Measurements from ENCODE around the gene TBCA. TPM values are rescaled to one million over a fixed set of nuclear protein-coding genes. Genes with fewer than 3 reads are reported as not detected.

The TBCA gene
- total RNA-seq, 1 donor from 2014 or later = 286 TPM

DNA sequence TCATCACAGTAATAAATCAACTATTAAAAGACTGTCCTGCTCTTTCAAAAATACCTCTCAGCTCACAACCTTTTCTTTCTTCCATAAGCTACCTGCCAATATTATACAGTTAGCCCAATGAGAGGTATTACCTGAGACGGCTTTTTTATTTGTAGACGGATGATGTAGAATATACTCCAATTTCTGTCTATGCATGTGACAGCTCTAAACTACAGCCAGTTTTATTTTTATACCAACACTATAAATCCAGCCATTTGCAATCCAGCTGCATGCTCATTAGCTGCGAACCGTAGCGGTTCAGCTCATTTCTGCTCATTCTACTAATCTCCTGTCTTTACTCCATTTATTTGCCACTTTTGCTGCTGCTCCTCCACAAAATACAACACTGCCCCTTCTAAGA, 51.2 kb downstream of the TBCA start:
- H3K27me3 Mint-ChIP-seq (ENCODE audit: low read depth) = no peaks in the 10 kb centered on the region
- no peaks in the 10 kb centered on the region for H3K36me3 Mint-ChIP-seq (ENCODE audit: low read depth)
- H3K27ac Mint-ChIP-seq (ENCODE audit: unreplicated experiment) = no peak overlapping the region
- no peak for DNase-seq (ENCODE audit: low read depth, low spot score)
- H3K4me1 Mint-ChIP-seq = peaks cover 8% of the 10 kb centered on the region
- H3K4me3 Mint-ChIP-seq = no peak overlapping the region
- TF ChIP-seq, protein P1, sequence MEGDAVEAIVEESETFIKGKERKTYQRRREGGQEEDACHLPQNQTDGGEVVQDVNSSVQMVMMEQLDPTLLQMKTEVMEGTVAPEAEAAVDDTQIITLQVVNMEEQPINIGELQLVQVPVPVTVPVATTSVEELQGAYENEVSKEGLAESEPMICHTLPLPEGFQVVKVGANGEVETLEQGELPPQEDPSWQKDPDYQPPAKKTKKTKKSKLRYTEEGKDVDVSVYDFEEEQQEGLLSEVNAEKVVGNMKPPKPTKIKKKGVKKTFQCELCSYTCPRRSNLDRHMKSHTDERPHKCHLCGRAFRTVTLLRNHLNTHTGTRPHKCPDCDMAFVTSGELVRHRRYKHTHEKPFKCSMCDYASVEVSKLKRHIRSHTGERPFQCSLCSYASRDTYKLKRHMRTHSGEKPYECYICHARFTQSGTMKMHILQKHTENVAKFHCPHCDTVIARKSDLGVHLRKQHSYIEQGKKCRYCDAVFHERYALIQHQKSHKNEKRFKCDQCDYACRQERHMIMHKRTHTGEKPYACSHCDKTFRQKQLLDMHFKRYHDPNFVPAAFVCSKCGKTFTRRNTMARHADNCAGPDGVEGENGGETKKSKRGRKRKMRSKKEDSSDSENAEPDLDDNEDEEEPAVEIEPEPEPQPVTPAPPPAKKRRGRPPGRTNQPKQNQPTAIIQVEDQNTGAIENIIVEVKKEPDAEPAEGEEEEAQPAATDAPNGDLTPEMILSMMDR (conservative IDR thresholded peaks at IDR 0.05) = no peak
- H3K9me3 Mint-ChIP-seq = no peaks in the 10 kb centered on the region

DNA sequence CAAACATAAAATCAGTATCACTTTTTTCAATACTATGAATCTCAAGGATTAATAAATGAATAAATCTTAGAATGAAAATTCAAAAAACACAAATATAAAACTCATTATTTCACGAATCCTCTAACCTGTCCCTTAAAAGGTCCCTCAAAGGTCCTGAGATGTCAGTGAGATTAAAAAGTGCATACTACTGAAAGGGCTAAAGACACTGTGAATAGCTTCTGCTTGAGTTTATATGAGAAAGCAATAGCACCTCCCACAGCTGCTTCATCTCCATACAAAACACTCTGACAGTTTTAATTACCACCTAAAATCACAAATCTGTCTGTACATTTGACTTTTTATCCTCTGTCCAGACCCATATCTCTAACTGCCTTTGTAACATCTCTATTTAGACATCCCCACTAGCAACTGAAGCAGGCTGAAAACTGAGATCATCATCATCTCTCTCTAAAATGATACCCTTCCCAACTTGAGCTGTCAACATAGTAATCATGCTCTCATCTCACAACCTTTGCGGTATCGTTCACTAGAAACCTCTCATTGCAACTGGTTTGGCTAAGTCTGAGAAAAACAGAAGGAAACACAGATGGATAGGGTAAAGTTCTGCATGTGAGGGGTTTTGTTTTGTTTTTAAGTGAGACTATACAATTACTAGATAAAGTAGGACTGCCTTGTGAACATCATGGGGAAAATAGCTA, 56.3 kb downstream of the TBCA start:
- no peak for DNase-seq (ENCODE audit: low read depth, low spot score)
- H3K36me3 Mint-ChIP-seq (ENCODE audit: low read depth) = peaks cover 3% of the 10 kb centered on the region
- H3K4me1 Mint-ChIP-seq = peaks cover 21% of the 10 kb centered on the region
- TF ChIP-seq, protein P1 (conservative IDR thresholded peaks at IDR 0.05) = no peak
- H3K27me3 Mint-ChIP-seq (ENCODE audit: low read depth) = no peaks in the 10 kb centered on the region
- H3K4me3 Mint-ChIP-seq = no peak overlapping the region
- H3K9me3 Mint-ChIP-seq = no peaks in the 10 kb centered on the region
- H3K27ac Mint-ChIP-seq (ENCODE audit: unreplicated experiment) = no peak overlapping the region

DNA sequence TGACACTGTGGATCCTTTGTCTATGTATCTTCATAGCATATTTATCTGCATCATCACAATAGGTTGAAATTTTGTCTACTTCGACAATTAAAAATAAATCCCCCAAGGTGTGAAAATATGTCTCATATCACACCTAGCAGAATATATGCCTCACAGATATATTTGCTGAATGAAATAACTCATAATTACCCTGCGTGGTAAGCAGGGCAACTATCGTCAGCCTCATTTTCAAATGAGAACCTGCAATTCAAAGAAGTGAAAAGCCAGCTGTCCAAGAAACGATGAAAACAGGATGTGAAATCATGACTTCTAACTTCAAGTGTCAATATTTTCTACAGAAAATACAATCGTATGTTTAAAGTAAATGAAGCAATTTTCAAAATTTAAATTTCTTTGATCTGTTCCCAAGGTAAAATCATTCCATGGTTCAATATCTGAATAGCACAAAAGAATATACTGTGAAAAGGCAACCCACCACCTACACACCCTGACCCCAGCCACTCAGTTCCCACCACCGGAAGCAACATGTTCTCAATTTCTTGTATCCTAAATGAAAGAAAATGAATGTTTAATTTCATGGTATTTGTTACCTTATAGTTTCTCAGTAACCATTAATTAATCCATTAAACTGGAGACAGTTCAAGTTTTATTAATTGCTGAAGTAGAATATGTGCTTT, 57.1 kb downstream of the TBCA start:
- TF ChIP-seq, protein P1 (conservative IDR thresholded peaks at IDR 0.05) = no peak
- Mint-ChIP-seq H3K4me3 (no peak overlapping the region), H3K4me1 (peaks cover 21% of the 10 kb centered on the region), H3K27me3 (ENCODE audit: low read depth) (no peaks in the 10 kb centered on the region), H3K9me3 (no peaks in the 10 kb centered on the region), H3K36me3 (ENCODE audit: low read depth) (peaks cover 3% of the 10 kb centered on the region), H3K27ac (ENCODE audit: unreplicated experiment) (no peak overlapping the region)
- DNase-seq (ENCODE audit: low read depth, low spot score) = no peak

DNA sequence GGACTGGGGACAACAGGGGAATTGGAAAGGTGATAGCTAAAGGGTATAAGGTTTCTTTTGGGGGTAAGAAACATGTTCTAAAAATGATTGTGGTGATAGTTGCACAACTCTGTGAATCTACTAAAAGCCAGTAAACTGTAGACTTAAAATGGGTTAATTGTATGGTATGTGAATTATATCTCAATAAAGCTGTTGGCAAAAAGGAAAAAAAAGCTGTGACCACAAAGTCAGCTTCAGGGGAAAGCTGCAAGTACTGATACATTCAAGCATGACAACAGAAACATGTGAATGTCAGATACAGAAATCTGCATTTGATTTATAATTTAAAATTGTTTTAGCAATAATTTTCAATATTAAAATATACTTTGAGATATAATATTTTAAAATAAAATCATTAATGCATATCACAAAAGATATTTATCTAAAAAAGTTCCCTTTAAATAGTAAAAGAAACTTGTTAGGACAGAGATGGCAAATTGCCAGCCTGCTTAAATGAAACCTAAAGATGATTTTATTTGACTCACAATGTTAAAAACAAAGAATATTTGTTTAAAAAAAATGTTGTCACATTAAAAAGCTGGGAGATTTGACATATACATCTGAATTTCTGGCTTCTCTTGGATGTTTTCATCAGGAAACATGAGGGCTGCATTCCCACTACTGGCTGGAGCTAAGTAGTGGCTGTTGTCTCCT, 66.0 kb downstream of the TBCA start:
- TF ChIP-seq, protein P1 (conservative IDR thresholded peaks at IDR 0.05) = no peak
- Mint-ChIP-seq H3K4me3 (no peak overlapping the region), H3K27ac (ENCODE audit: unreplicated experiment) (no peak overlapping the region), H3K36me3 (ENCODE audit: low read depth) (peaks cover 11% of the 10 kb centered on the region), H3K9me3 (no peaks in the 10 kb centered on the region), H3K4me1 (no peaks in the 10 kb centered on the region), H3K27me3 (ENCODE audit: low read depth) (no peaks in the 10 kb centered on the region)
- DNase-seq (ENCODE audit: low read depth, low spot score) = no peak

DNA sequence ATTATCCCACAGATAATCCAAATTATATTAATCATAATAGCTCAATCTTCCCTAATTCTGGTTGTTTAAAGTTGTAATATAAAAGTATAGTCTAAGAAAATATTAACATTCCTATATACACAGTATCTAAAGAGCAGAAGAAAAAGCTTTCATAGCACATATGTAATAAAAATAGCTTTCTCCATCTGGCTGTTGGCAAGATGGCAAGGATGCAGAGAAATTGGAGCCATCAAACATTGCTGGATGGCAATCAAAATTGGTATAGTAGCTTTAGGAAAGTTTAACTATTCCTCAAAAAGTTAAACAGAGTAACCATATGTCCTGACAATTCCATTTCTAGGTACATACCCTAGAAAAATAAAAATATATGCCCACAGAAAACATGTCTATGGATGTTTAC, 66.8 kb downstream of the TBCA start:
- Mint-ChIP-seq H3K4me3 (no peak overlapping the region), H3K9me3 (no peaks in the 10 kb centered on the region), H3K27me3 (ENCODE audit: low read depth) (no peaks in the 10 kb centered on the region), H3K27ac (ENCODE audit: unreplicated experiment) (no peak overlapping the region), H3K4me1 (no peaks in the 10 kb centered on the region), H3K36me3 (ENCODE audit: low read depth) (peaks cover 14% of the 10 kb centered on the region)
- TF ChIP-seq, protein P1 (conservative IDR thresholded peaks at IDR 0.05) = no peak
- DNase-seq (ENCODE audit: low read depth, low spot score) = no peak

Data from neural crest cell (in vitro differentiated cells).